H1 (cell line): ENCODE data around the gene JPH3. TPM values are rescaled to one million over a fixed set of nuclear protein-coding genes. Genes with fewer than 3 reads are reported as not detected.

Experiments used
- CTCF ChIA-PET: fragments of 300-600 bp; sonication (Branson Sonifier 250); formaldehyde crosslinking; loops from one replicate; lab custom pipeline; 2021; ENCODE audit not compliant: partially characterized antibody; lab: Charles Lee
- POLR2A ChIA-PET: fragments of 300-600 bp; sonication (Branson Sonifier 250); formaldehyde crosslinking; loops from one replicate; lab custom pipeline; 2021; ENCODE audit warnings: inconsistent platforms; ENCODE audit not compliant: partially characterized antibody; lab: Charles Lee
- DNase-seq, 2 experiments: peaks; one replicate each; pipeline versions ENCODE4 v3.0.0 to v3.0.0-alpha.2; 2010 to 2022; ENCODE audit warnings: low spot score in 2 of 2, low read depth in 1 of 2, mixed read lengths in 1 of 2
- FAIRE-seq: peaks from 2 replicates; lab custom pipeline; 2011; peaks lifted over from hg19 to GRCh38; lab: Jason Lieb, UNC
- H2AFZ ChIP-seq: 2 replicates; pipeline ENCODE4 v1.8.1; 2012; ENCODE audit warnings: low read length, inconsistent platforms
- H2AK5ac ChIP-seq: 2 replicates; pipeline ENCODE4 v1.6.1; 2013; ENCODE audit warnings: low read depth, low read length
- H2BK120ac ChIP-seq: replicated peaks from 2 replicates; pipeline ENCODE3; 2013; ENCODE audit warnings: low read depth, low read length, inconsistent platforms
- H2BK12ac ChIP-seq: 2 replicates; pipeline ENCODE4 v1.6.1; 2013; ENCODE audit warnings: low read depth, low read length
- H2BK15ac ChIP-seq: 2 replicates; pipeline ENCODE4 v1.6.1; 2013; ENCODE audit warnings: low read length
- H2BK20ac ChIP-seq: 2 replicates; pipeline ENCODE4 v1.6.1; 2013; ENCODE audit warnings: low read length
- H2BK5ac ChIP-seq: 2 replicates; pipeline ENCODE4 v1.6.1; 2013; ENCODE audit warnings: low read depth, low read length
- H3K14ac ChIP-seq: 2 replicates; pipeline ENCODE4 v1.6.1; 2013; ENCODE audit warnings: inconsistent platforms; ENCODE audit not compliant: insufficient read length
- H3K18ac ChIP-seq: 2 replicates; pipeline ENCODE4 v1.6.1; 2013; ENCODE audit warnings: low read length; ENCODE audit errors: extremely low read depth
- H3K23ac ChIP-seq: 2 replicates; pipeline ENCODE4 v1.6.1; 2013; ENCODE audit warnings: inconsistent platforms; ENCODE audit not compliant: insufficient read length
- H3K23me2 ChIP-seq: 2 replicates; pipeline ENCODE4 v1.6.1; 2013; ENCODE audit warnings: low read depth, low read length
- H3K27ac ChIP-seq: 2 replicates; pipeline ENCODE4 v1.6.1; 2011; ENCODE audit warnings: low read depth, low read length, inconsistent platforms
- H3K27me3 ChIP-seq, 4 experiments: replicated peaks in 1 of 4; 1 replicate in 1 of 4; 2 replicates in 3 of 4; pipeline versions ENCODE4 v1.6.1 to v1.8.1; 2011 to 2013; ENCODE audit warnings: low read length in 3 of 4, mild to moderate bottlenecking in 3 of 4, inconsistent platforms in 2 of 4, mixed read lengths in 2 of 4, moderate library complexity in 1 of 4; ENCODE audit not compliant: control insufficient read depth in 3 of 4, insufficient read depth in 3 of 4; ENCODE audit errors: extremely low read depth in 1 of 4
- H3K36me3 ChIP-seq, 4 experiments: 2 replicates each; pipeline versions ENCODE4 v1.6.1 to v1.8.1; 2011 to 2013; ENCODE audit warnings: mild to moderate bottlenecking in 4 of 4, low read length in 3 of 4, moderate library complexity in 2 of 4, control low read depth in 1 of 4, inconsistent platforms in 1 of 4; ENCODE audit not compliant: insufficient read depth in 4 of 4, control insufficient read depth in 2 of 4
- H3K4ac ChIP-seq: replicated peaks from 2 replicates; pipeline ENCODE3; 2013; ENCODE audit warnings: low read length, low read depth, mixed read lengths, inconsistent platforms; ENCODE audit not compliant: insufficient read length
- H3K4me1 ChIP-seq, 4 experiments: replicated peaks in 1 of 4; 1 replicate in 1 of 4; 2 replicates in 3 of 4; pipeline versions ENCODE4 v1.6.1 to v1.8.1; 2011 to 2013; ENCODE audit warnings: low read length in 3 of 4, inconsistent platforms in 2 of 4, mixed read lengths in 1 of 4; ENCODE audit not compliant: insufficient read depth in 4 of 4, control insufficient read depth in 3 of 4
- H3K4me2 ChIP-seq, 2 experiments: 2 replicates each; pipeline versions ENCODE4 v1.6.1 to v1.8.1; 2011 to 2013; ENCODE audit warnings: low read depth in 2 of 2, low read length in 2 of 2, control low read depth in 1 of 2, inconsistent platforms in 1 of 2, mild to moderate bottlenecking in 1 of 2; ENCODE audit not compliant: insufficient read depth in 1 of 2
- H3K4me3 ChIP-seq, 4 experiments: fragments of 200-600, 300-600 bp in 1 of 4; sonication (generic), shearing (Covaris generic), sonication (Bioruptor Twin) in 1 of 4; 2 replicates each; pipeline versions ENCODE4 v1.5.1 to v1.8.1; 2011 to 2016; ENCODE audit warnings: low read length in 4 of 4, low read depth in 3 of 4, control low read depth in 2 of 4, inconsistent platforms in 2 of 4, mild to moderate bottlenecking in 2 of 4, mixed read lengths in 1 of 4, moderate library complexity in 1 of 4; ENCODE audit not compliant: insufficient read depth in 2 of 4; ENCODE audit errors: extremely low read depth in 1 of 4
- H3K56ac ChIP-seq: replicated peaks from 2 replicates; pipeline ENCODE3; 2013; ENCODE audit warnings: low read depth, mild to moderate bottlenecking, mixed read lengths, low read length, inconsistent platforms; ENCODE audit not compliant: insufficient read length
- H3K79me1 ChIP-seq: 2 replicates; pipeline ENCODE4 v1.6.1; 2013; ENCODE audit warnings: low read depth, low read length, control low read depth
- H3K79me2 ChIP-seq, 2 experiments: 2 replicates each; pipeline versions ENCODE4 v1.6.1 to v1.8.1; 2012 to 2013; ENCODE audit warnings: low read length in 2 of 2, mild to moderate bottlenecking in 2 of 2, inconsistent platforms in 1 of 2; ENCODE audit not compliant: insufficient read depth in 2 of 2, control insufficient read depth in 1 of 2
- H3K9ac ChIP-seq, 4 experiments: replicated peaks in 1 of 4; 1 replicate in 1 of 4; 2 replicates in 3 of 4; pipeline versions ENCODE4 v1.6.1 to v1.8.1; 2011 to 2013; ENCODE audit warnings: low read depth in 3 of 4, low read length in 3 of 4, control low read depth in 2 of 4, mild to moderate bottlenecking in 2 of 4, moderate library complexity in 2 of 4, inconsistent platforms in 1 of 4; ENCODE audit errors: extremely low read depth in 1 of 4
- H3K9me3 ChIP-seq, 2 experiments: 2 replicates each; pipeline versions ENCODE4 v1.6.1 to v1.8.1; 2012 to 2013; ENCODE audit warnings: mild to moderate bottlenecking in 2 of 2, moderate library complexity in 2 of 2, control low read depth in 1 of 2, inconsistent platforms in 1 of 2, low read depth in 1 of 2, low read length in 1 of 2, mixed read lengths in 1 of 2; ENCODE audit not compliant: insufficient read depth in 2 of 2
- H4K20me1 ChIP-seq, 2 experiments: replicated peaks in 1 of 2; 2 replicates each; pipeline versions ENCODE3 to v1.8.1; 2011 to 2013; ENCODE audit warnings: inconsistent platforms in 2 of 2, low read length in 2 of 2, mild to moderate bottlenecking in 1 of 2; ENCODE audit not compliant: insufficient read depth in 2 of 2, control insufficient read depth in 1 of 2
- H4K5ac ChIP-seq: 2 replicates; pipeline ENCODE4 v1.6.1; 2013; ENCODE audit warnings: low read length, low read depth, mixed read lengths, inconsistent platforms; ENCODE audit not compliant: insufficient read length
- H4K8ac ChIP-seq: 2 replicates; pipeline ENCODE4 v1.8.0; 2013; ENCODE audit warnings: mild to moderate bottlenecking, moderate library complexity, low read length, inconsistent platforms; ENCODE audit not compliant: insufficient read depth; ENCODE audit errors: extremely low read depth
- H4K91ac ChIP-seq: replicated peaks from 2 replicates; pipeline ENCODE3; 2013; ENCODE audit warnings: low read length, mixed read lengths, inconsistent platforms; ENCODE audit not compliant: insufficient read length
- ATF3 ChIP-seq: IDR thresholded peaks from 2 replicates; pipeline ENCODE4 v1.6.1; 2011; ENCODE audit warnings: low read depth, mild to moderate bottlenecking, low read length; ENCODE audit not compliant: insufficient read depth
- PHF8 ChIP-seq: fragments of 200-600 bp; sonication (generic); conservative IDR thresholded peaks from 2 replicates; pipeline ENCODE4 v1.7.1; 2012; ENCODE audit warnings: low read depth, mild to moderate bottlenecking, inconsistent platforms, low read length, moderate library complexity
- POLR2A ChIP-seq, 2 experiments: IDR thresholded peaks; 1 replicate in 1 of 2; 2 replicates in 1 of 2; pipeline ENCODE4 v1.6.1; 2011; ENCODE audit warnings: low read depth in 2 of 2, low read length in 2 of 2, mild to moderate bottlenecking in 2 of 2; ENCODE audit errors: control extremely low read depth in 1 of 2
- RBBP5 ChIP-seq: IDR thresholded peaks from 2 replicates; pipeline ENCODE4 v1.7.1; 2012; ENCODE audit warnings: low read depth, mild to moderate bottlenecking, inconsistent platforms, low read length, moderate library complexity, borderline replicate concordance
- RNF2 ChIP-seq: fragments of 200-900, 300-1000 bp; sonication (generic); IDR thresholded peaks from 2 replicates; pipeline ENCODE4 v1.7.1; 2016; ENCODE audit warnings: borderline replicate concordance, low read depth, mild to moderate bottlenecking, antibody characterized with exemption, low read length; ENCODE audit not compliant: poor library complexity, severe bottlenecking; ENCODE audit errors: missing control alignments
- SAP30 ChIP-seq: fragments of 300-600 bp; sonication (generic); IDR thresholded peaks from 2 replicates; pipeline ENCODE4 v1.7.1; 2012; ENCODE audit warnings: low read length, moderate library complexity, mild to moderate bottlenecking, inconsistent platforms; ENCODE audit not compliant: insufficient read depth, insufficient replicate concordance
- SP1 ChIP-seq: IDR thresholded peaks from 2 replicates; pipeline ENCODE4 v1.6.1; 2011; ENCODE audit warnings: low read depth, low read length
- SP4 ChIP-seq: IDR thresholded peaks from 2 replicates; pipeline ENCODE4 v1.6.1; 2012; ENCODE audit warnings: low read length, inconsistent platforms
- TAF7 ChIP-seq: optimal IDR thresholded peaks from 2 replicates; pipeline ENCODE3; 2011; ENCODE audit warnings: low read depth, mild to moderate bottlenecking, inconsistent platforms, low read length, moderate library complexity, borderline replicate concordance
- TCF12 ChIP-seq: IDR thresholded peaks from 2 replicates; pipeline ENCODE4 v1.6.1; 2011; ENCODE audit warnings: low read depth, mild to moderate bottlenecking, low read length
- ZNF274 ChIP-seq: IDR thresholded peaks from 2 replicates; pipeline ENCODE4 v1.7.0; 2012; ENCODE audit warnings: low read length, borderline replicate concordance; ENCODE audit errors: extremely low read depth
- WGBS, 2 experiments: shearing (Covaris generic) in 1 of 2; methylation state at CpG; one replicate each; pipeline versions ENCODE4 v1.1.6 to v1.1.7; 2013 to 2015; ENCODE audit warnings: low lambda C conversion rate in 2 of 2, mixed read lengths in 2 of 2, inconsistent platforms in 1 of 2, low coverage in 1 of 2, missing lambda C conversion rate in 1 of 2; ENCODE audit not compliant: insufficient replicate concordance in 2 of 2, insufficient coverage in 1 of 2, insufficient read length in 1 of 2; ENCODE audit errors: extremely low coverage in 1 of 2, missing lambda C conversion rate in 1 of 2; 5-methylcytosine and 5-hydroxymethylcytosine counted together
- polyA plus RNA-seq, 7 experiments: library from polyadenylated mRNA; depleted of rRNA in 3 of 7; stranded (reverse) in 5 of 7; unstranded in 2 of 7; fragments of >200 nt in 5 of 7; fragments of 200-250 nt in 2 of 7; gene quantifications; 1 replicate in 5 of 7; 2 replicates in 1 of 7; 4 replicates in 1 of 7; pipeline versions ENCODE4 v1.2.1 to v1.2.3, GENCODE V29; 2011 to 2013; ENCODE audit warnings: missing spikeins in 2 of 7, mixed read lengths in 2 of 7
- total RNA-seq: library from RNA; stranded (reverse); fragmentation: NEBNext Ultra II Directional; extraction: Animal tissue kit (Norgen Biotek cat#: 25700); gene quantifications from 2 replicates; pipeline ENCODE4 v1.2.1, GENCODE V29; 2021

Gene JPH3
- total and polyA plus RNA-seq, 2 of the 8 experiments (the other 6 are each of a cell fraction or from before 2014, with no cell fraction given), result 10.3 to 28.3 TPM

DNA sequence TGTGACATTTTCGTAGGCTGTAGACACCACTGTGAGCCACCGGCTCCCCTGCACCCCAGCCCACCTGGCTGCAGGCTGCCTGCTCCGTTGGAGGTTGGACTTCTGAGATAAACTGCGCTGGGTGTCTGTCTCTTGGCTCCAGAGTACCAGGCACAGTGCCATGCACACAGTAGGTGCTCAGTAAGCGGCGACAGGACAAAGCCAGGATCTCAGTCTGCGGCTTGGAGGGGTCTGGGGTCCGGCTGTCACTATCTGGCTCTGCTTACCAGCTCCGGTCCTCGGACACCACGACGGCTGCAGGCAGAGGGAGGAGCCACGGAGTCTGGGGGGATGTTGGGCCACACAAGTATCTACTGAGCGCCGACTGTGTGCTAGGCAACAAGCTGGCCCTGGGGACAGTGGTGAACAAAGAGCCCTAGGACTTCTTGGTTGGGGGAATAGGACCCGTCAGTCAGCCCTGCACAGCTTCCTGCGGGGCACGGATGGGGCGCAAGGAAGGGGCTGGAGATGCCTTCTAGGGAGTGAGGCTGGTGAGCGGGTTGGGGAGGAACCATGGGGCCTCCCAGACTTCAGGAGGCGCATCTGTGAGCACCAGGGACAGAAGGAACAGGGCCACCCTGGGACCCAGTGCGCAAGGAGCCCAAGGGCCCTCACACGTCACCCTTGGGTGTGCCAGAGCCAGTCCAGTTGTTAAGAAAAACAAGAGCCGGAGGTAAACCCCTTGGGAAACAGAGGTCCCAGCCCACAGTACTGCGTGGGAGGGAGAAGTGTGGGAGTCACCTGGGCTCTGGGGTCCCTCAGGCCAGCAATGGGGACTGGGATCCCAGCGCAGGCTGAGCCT is 17.3 kb downstream of the JPH3 start:
- H2BK15ac ChIP-seq, result no peak overlapping the region
- TF ChIP-seq SP1 (no peak), SAP30 (no peak), SP4 (no peak), PHF8 (no peak), RNF2 (no peak), RBBP5 (no peak), ZNF274 (no peak), TCF12 (no peak), ATF3 (no peak), TAF7 (no peak), POLR2A (IDR thresholded peaks at IDR 0.05; ENCODE audit: control extremely low read depth in 1 of 2, low read depth in 2 of 2, low read length in 2 of 2) (no peak)

More for the DNA sequence above, 17.3 kb downstream of the JPH3 start:
- CTCF ChIA-PET, result interaction anchor here (0.6 to 4.1 kb wide), 9 partner anchors 8 to 49 kb away, joined by 3 to 36 read pairs (median 5); no protein-coding TSS in a partner anchor
- FAIRE-seq (no peak), DNase-seq (no peak)
- Histone ChIP-seq H3K14ac (no peak overlapping the region), H2AFZ (no peak overlapping the region), H2AK5ac (no peak overlapping the region), H4K8ac (no peak overlapping the region), H4K91ac (no peak overlapping the region), H3K4me3 (no peak overlapping the region), H3K4ac (no peak overlapping the region), H3K9ac (no peak overlapping the region), H3K4me2 (peak overlapping the region; percentile 8 to 14; a peak in 2 of 4 replicates), H3K79me1 (peaks cover 2% of the 10 kb centered on the region; the same call in 1 of the 2 replicates), H2BK20ac (no peak overlapping the region), H2BK5ac (no peak overlapping the region), H3K23ac (no peak overlapping the region), H2BK120ac (no peak overlapping the region), H3K9me3 (no peaks in the 10 kb centered on the region), H3K4me1 (peaks cover 0 to 20% (median 3%) of the 10 kb centered on the region in 4 experiments; a peak in 6 of 7 replicates), H3K56ac (no peak overlapping the region), H3K79me2 (no peaks in the 10 kb centered on the region; a peak in 1 of 4 replicates), H3K23me2 (no peaks in the 10 kb centered on the region), H3K36me3 (no peaks in the 10 kb centered on the region), H3K27ac (no peak overlapping the region), H4K20me1 (peaks cover 4 to 11% of the 10 kb centered on the region in 2 experiments), H4K5ac (no peak overlapping the region), H3K18ac (no peak overlapping the region), H3K27me3 (no peaks in the 10 kb centered on the region), H2BK12ac (no peak overlapping the region)
- WGBS, 2 experiments, result 86% methylated on average over 26 of the region's 26 CpGs; no CpG with 5 or more reads in 1 of the 2 experiments
- POLR2A ChIA-PET, result no interaction called here
